ENCODE measurements around the gene PTGDR2. TPM values are rescaled to one million over a fixed set of nuclear protein-coding genes. Genes with fewer than 3 reads are reported as not detected.

The PTGDR2 gene
- total RNA-seq, 4 donors from 2014 or later: 0.21 to 4.6 (median 0.49) TPM; not detected in 1

GRCh38 chr11:60852117-60852981 lies 3.4 kb downstream of the PTGDR2 start:
- intact Hi-C loops (cut with DNase I; ENCODE audit: low total_unique reads): no loop called here
- Histone ChIP-seq H3K27ac (no peak overlapping the region), H3K27me3 (no peaks in the 10 kb centered on the region), H3K9me3 (no peaks in the 10 kb centered on the region), H3K4me3 (no peak overlapping the region), H3K36me3 (no peaks in the 10 kb centered on the region), H3K4me1 (no peaks in the 10 kb centered on the region)
- no peak for DNase-seq
- TF ChIP-seq CTCF (IDR thresholded peaks at IDR 0.05): no peak
- TF ChIP-seq POLR2A (IDR thresholded peaks at IDR 0.05): no peak

GRCh38 chr11:60851327-60852104 lies 4.2 kb downstream of the PTGDR2 start:
- H3K27ac ChIP-seq: no peak overlapping the region
- H3K4me1 ChIP-seq: no peaks in the 10 kb centered on the region
- TF ChIP-seq CTCF (IDR thresholded peaks at IDR 0.05) (no peak), POLR2A (IDR thresholded peaks at IDR 0.05) (no peak)
- no peaks in the 10 kb centered on the region for H3K27me3 ChIP-seq
- intact Hi-C loops (cut with DNase I; ENCODE audit: low total_unique reads): no loop called here
- no peak for DNase-seq
- no peaks in the 10 kb centered on the region for H3K9me3 ChIP-seq
- H3K36me3 ChIP-seq: no peaks in the 10 kb centered on the region
- H3K4me3 ChIP-seq: no peak overlapping the region

- no peaks in the 10 kb centered on the region for H3K36me3 ChIP-seq
- no peaks in the 10 kb centered on the region for H3K27me3 ChIP-seq
- no peaks in the 10 kb centered on the region for H3K9me3 ChIP-seq
- H3K27ac ChIP-seq: no peak overlapping the region
- intact Hi-C loops (cut with DNase I; ENCODE audit: low total_unique reads): no loop called here
- DNase-seq: no peak
- H3K4me1 ChIP-seq: no peaks in the 10 kb centered on the region
- H3K4me3 ChIP-seq: no peak overlapping the region
- TF ChIP-seq CTCF (IDR thresholded peaks at IDR 0.05) (no peak), POLR2A (IDR thresholded peaks at IDR 0.05) (no peak)
Measured at GRCh38 chr11:60849641-60850520, 5.9 kb downstream of the PTGDR2 start.

DNA sequence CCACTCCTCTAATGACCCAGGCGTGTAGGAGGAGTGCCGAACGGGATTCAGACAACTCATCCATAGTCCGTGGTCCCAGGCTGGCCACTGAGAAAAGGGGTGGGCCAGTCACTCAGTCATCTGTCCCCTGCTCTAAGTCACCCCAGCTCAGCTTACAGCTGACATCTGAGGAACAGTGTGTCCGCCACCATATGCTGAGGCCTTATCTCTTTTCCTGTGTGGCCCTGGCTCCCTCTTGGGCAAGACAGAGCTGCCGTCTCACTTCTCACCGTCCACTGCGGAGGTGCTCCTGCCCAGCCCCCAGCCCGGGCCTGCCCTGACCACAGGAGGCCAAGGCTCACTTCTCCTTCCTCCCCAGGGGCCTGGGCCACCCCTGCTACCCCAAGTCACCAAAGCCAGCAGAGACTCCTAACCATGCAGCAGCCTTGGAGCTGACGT lies 7.0 kb downstream of the PTGDR2 start:
- H3K4me1 ChIP-seq: no peaks in the 10 kb centered on the region
- H3K27ac ChIP-seq: no peak overlapping the region
- no peaks in the 10 kb centered on the region for H3K36me3 ChIP-seq
- no peak overlapping the region for H3K4me3 ChIP-seq
- TF ChIP-seq CTCF (IDR thresholded peaks at IDR 0.05) (no peak), POLR2A (IDR thresholded peaks at IDR 0.05) (no peak)
- H3K9me3 ChIP-seq: no peaks in the 10 kb centered on the region
- no peak for DNase-seq
- no peaks in the 10 kb centered on the region for H3K27me3 ChIP-seq
- intact Hi-C loops (cut with DNase I; ENCODE audit: low total_unique reads): no loop called here

Measured in uterus (tissue), 4 donors.